Kidney (tissue), 14 donors: ENCODE results near the gene CLDN16. TPM values are rescaled to one million over a fixed set of nuclear protein-coding genes. Genes with fewer than 3 reads are reported as not detected.

Experiments used
- DNase-seq, 5 donors: peaks; one replicate each; pipeline ENCODE4 v3.0.0-alpha.2; 2013 to 2020
- FAIRE-seq: peaks from 2 replicates; lab custom pipeline; 2012; peaks lifted over from hg19 to GRCh38; lab: Jason Lieb, UNC
- H3K27ac ChIP-seq, 2 donors: one replicate each; pipeline ENCODE4 v1.7.0; 2013; ENCODE audit warnings: low read depth in 2 of 2, low read length in 2 of 2, inconsistent platforms in 1 of 2
- H3K27me3 ChIP-seq: one replicate; pipeline ENCODE4 v1.7.1; 2013; ENCODE audit warnings: low read length, inconsistent platforms; ENCODE audit not compliant: control insufficient read depth, insufficient read depth
- H3K36me3 ChIP-seq, 3 donors: one replicate each; pipeline versions ENCODE4 v1.7.0 to v1.7.1; 2013; ENCODE audit warnings: low read length in 3 of 3, control low read depth in 1 of 3, inconsistent platforms in 1 of 3; ENCODE audit not compliant: insufficient read depth in 3 of 3, control insufficient read depth in 2 of 3
- H3K4me1 ChIP-seq, 3 donors: one replicate each; pipeline versions ENCODE4 v1.7.0 to v1.7.1; 2013; ENCODE audit warnings: low read length in 3 of 3, inconsistent platforms in 1 of 3, low read depth in 1 of 3; ENCODE audit not compliant: control insufficient read depth in 2 of 3, insufficient read depth in 2 of 3
- H3K4me3 ChIP-seq, 3 donors: one replicate each; pipeline versions ENCODE4 v1.7.0 to v1.8.1; 2013; ENCODE audit warnings: low read length in 3 of 3, control low read depth in 1 of 3, inconsistent platforms in 1 of 3
- H3K9ac ChIP-seq, 3 donors: one replicate each; pipeline versions ENCODE4 v1.7.0 to v1.7.1; 2013; ENCODE audit warnings: low read length in 3 of 3, control low read depth in 1 of 3, inconsistent platforms in 1 of 3
- H3K9me3 ChIP-seq, 3 donors: one replicate each; pipeline versions ENCODE4 v1.7.0 to v1.7.1; 2013; ENCODE audit warnings: low read length in 3 of 3, control low read depth in 1 of 3, inconsistent platforms in 1 of 3; ENCODE audit not compliant: control insufficient read depth in 2 of 3, insufficient read depth in 1 of 3
- CTCF ChIP-seq: IDR thresholded peaks from 3 replicates; pipeline ENCODE4 v1.5.1; 2012; ENCODE audit warnings: mild to moderate bottlenecking, moderate library complexity, borderline replicate concordance; ENCODE audit not compliant: insufficient read depth; ENCODE audit errors: extremely low read depth
- intact Hi-C: fragments of 100-400 bp; cut with DNase I; formaldehyde crosslinking; loops from one replicate; pipeline ENCODE4 v1.11.1; 2022
- polyA plus RNA-seq: library from polyadenylated mRNA; stranded (reverse); fragments of 350-450 nt; fragmentation: Illumina TruSeq; extraction: RNeasy Lipid Tissue Mini Kit (QIAGEN cat#74804); gene quantifications from one replicate; pipeline ENCODE4 v1.2.3, GENCODE V29; 2014; ENCODE audit warnings: low read depth, low replicate concordance; ENCODE audit not compliant: insufficient read depth
- total RNA-seq: library from RNA; stranded (reverse); fragmentation: NEBNext Ultra II Directional; extraction: Animal tissue kit (Norgen Biotek cat#: 25700); gene quantifications from one replicate; pipeline ENCODE4 v1.2.1, GENCODE V29; 2021
- donor health status: control.
- donor health status: control.
- donor health status: control.
- donor health status: control.
- donor health status: control.
- donor health status: DM: yes; HTN: yes; CAD: no.
- donor health status: Normal renal cell carcinoma (clear cell type).

The CLDN16 gene
- total and polyA plus RNA-seq, 2 donors from 2014 or later, result 27.3 to 28.4 TPM

DNA sequence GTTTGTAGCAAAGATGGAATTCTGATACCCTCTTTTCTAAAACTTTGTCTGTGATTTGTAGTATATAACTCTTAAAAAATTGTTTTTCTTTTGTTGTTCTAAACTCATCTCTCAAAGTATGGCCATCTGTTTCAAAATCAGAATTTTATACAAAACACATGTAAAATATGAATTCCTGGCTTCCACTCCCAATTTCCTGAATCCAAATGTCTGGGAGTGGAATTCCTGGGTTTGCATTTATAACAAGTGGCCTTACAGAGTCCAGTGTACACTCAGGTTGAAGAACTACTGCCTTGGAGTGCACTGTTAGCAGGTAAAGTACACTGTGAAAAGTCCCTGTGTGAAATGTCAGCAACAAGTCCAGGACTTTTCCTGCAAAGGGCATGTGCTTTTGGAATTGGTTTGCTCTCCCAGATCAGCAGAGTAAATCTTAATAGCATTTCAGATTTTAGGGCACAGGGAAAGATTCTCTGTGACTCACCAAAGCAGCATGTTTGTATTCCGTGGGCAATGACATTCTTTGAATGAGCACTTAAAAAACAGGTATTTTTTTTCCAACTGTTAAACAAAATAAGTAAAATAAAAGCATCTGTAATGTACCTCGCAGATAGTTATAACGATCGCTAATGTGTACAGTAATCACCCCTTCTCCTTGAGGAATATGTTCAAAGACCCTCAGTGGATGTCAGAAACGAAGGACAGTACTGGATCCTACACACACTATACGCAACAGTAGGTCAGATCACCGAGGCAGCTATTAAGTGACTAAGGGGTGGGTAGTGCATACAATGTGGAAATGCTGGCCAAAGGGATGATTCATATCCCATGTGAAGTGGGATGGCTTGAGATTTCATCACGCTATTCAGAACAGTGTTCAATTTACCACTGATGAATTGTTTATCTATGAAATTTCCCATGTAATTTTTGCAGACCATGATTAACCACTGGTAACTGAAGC, 2.0 kb upstream of the CLDN16 start:
- no peak for TF ChIP-seq CTCF
- no peak overlapping the region for H3K4me3 ChIP-seq
- no peak for DNase-seq
- intact Hi-C loops, result no loop called here
- FAIRE-seq, result no peak
- no peaks in the 10 kb centered on the region for H3K4me1 ChIP-seq
- no peaks in the 10 kb centered on the region for H3K36me3 ChIP-seq
- no peaks in the 10 kb centered on the region for H3K9me3 ChIP-seq
- H3K27me3 ChIP-seq, result no peaks in the 10 kb centered on the region
- H3K27ac ChIP-seq, result no peak overlapping the region
- no peak overlapping the region for H3K9ac ChIP-seq

DNA sequence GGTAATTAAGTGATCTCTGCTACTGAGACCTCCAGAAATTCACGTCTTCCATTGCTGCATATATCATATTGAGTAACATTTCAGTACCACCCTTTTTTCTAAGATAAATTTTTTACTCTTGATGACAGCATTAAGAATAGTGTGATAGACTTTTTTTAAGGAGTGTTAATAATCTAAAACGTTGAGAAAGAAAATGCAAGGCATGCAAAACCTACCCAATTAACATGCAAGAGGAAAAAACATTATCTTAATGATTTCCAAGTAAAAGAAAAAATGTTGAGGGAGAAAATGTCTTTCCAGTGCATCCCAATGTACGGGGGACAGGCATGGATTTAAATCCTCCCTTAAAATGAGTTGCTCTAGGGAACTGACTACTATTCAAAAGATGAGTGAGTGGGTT, 740 bp downstream of the CLDN16 start:
- no peaks in the 10 kb centered on the region for H3K4me1 ChIP-seq
- no peak for FAIRE-seq
- H3K9ac ChIP-seq, result peak overlapping the region in 1 of 3 donors; percentile 35
- no peak for DNase-seq
- TF ChIP-seq CTCF, result no peak
- intact Hi-C loops, result no loop called here
- no peaks in the 10 kb centered on the region for H3K27me3 ChIP-seq
- H3K9me3 ChIP-seq, result no peaks in the 10 kb centered on the region
- peak overlapping the region in 2 of 3 donors; percentile 29 to 47 for H3K4me3 ChIP-seq
- peak overlapping the region in 1 of 2 donors; percentile 73 for H3K27ac ChIP-seq
- no peaks in the 10 kb centered on the region for H3K36me3 ChIP-seq

GRCh38 chr3:190396001-190396400, 8.0 kb downstream of the CLDN16 start:
- Histone ChIP-seq H3K27me3 (no peaks in the 10 kb centered on the region), H3K4me3 (no peak overlapping the region), H3K4me1 (no peaks in the 10 kb centered on the region), H3K9ac (no peak overlapping the region), H3K9me3 (no peaks in the 10 kb centered on the region), H3K27ac (no peak overlapping the region), H3K36me3 (no peaks in the 10 kb centered on the region)
- DNase-seq (no peak), FAIRE-seq (no peak)
- intact Hi-C loops, result no loop called here
- TF ChIP-seq CTCF, result no peak
